Measurements from ENCODE around the gene TRIM66.

Gene TRIM66

GRCh38 chr11:8661001-8661795 lies 21.3 kb downstream of the TRIM66 start:
- DNase-seq (ENCODE audit: low read depth in 1 of 2, low spot score in 1 of 2): no peak

GRCh38 chr11:8658321-8659057 lies 24.0 kb downstream of the TRIM66 start:
- DNase-seq (ENCODE audit: low read depth in 1 of 2, low spot score in 1 of 2): no peak

- DNase-seq (ENCODE audit: low read depth in 1 of 2, low spot score in 1 of 2): no peak
Observed at GRCh38 chr11:8656291-8656690, 26.2 kb downstream of the TRIM66 start.

GRCh38 chr11:8654503-8654902 lies 28.0 kb downstream of the TRIM66 start:
- no peak for DNase-seq (ENCODE audit: low read depth in 1 of 2, low spot score in 1 of 2)

GRCh38 chr11:8652140-8652539 lies 30.3 kb downstream of the TRIM66 start:
- no peak for DNase-seq (ENCODE audit: low read depth in 1 of 2, low spot score in 1 of 2)

GRCh38 chr11:8650401-8650990 lies 32.0 kb downstream of the TRIM66 start:
- no peak for DNase-seq (ENCODE audit: low read depth in 1 of 2, low spot score in 1 of 2)

GRCh38 chr11:8649361-8649760 lies 33.1 kb downstream of the TRIM66 start:
- DNase-seq (ENCODE audit: low read depth in 1 of 2, low spot score in 1 of 2): no peak

GRCh38 chr11:8646873-8647272 lies 35.6 kb downstream of the TRIM66 start:
- no peak for DNase-seq (ENCODE audit: low read depth in 1 of 2, low spot score in 1 of 2)

- DNase-seq (ENCODE audit: low read depth in 1 of 2, low spot score in 1 of 2): no peak
Observed at GRCh38 chr11:8642196-8642841, 40.1 kb downstream of the TRIM66 start.

- no peak for DNase-seq (ENCODE audit: low read depth in 1 of 2, low spot score in 1 of 2)
Observed at GRCh38 chr11:8641332-8641731, 41.1 kb downstream of the TRIM66 start.

GRCh38 chr11:8640267-8640906 lies 42.1 kb downstream of the TRIM66 start:
- DNase-seq (ENCODE audit: low read depth in 1 of 2, low spot score in 1 of 2): no peak

- no peak for DNase-seq (ENCODE audit: low read depth in 1 of 2, low spot score in 1 of 2)
Observed at GRCh38 chr11:8639655-8640054, 42.8 kb downstream of the TRIM66 start.

GRCh38 chr11:8638300-8638699 lies 44.2 kb downstream of the TRIM66 start:
- DNase-seq (ENCODE audit: low read depth in 1 of 2, low spot score in 1 of 2): no peak

- DNase-seq (ENCODE audit: low read depth in 1 of 2, low spot score in 1 of 2): no peak
Observed at GRCh38 chr11:8636127-8636526, 46.3 kb downstream of the TRIM66 start.

GRCh38 chr11:8634498-8634897 lies 48.0 kb downstream of the TRIM66 start:
- no peak for DNase-seq (ENCODE audit: low read depth in 1 of 2, low spot score in 1 of 2)

GRCh38 chr11:8631395-8632118 lies 50.9 kb downstream of the TRIM66 start:
- DNase-seq (ENCODE audit: low read depth in 1 of 2, low spot score in 1 of 2): no peak

- no peak for DNase-seq (ENCODE audit: low read depth in 1 of 2, low spot score in 1 of 2)
Observed at GRCh38 chr11:8624698-8625097, 57.8 kb downstream of the TRIM66 start.

GRCh38 chr11:8621147-8621546 lies 61.3 kb downstream of the TRIM66 start:
- DNase-seq (ENCODE audit: low read depth in 1 of 2, low spot score in 1 of 2): no peak

GRCh38 chr11:8617063-8617462 lies 65.4 kb downstream of the TRIM66 start:
- no peak for DNase-seq (ENCODE audit: low read depth in 1 of 2, low spot score in 1 of 2)

GRCh38 chr11:8615291-8616032 lies 67.0 kb downstream of the TRIM66 start:
- no peak for DNase-seq (ENCODE audit: low read depth in 1 of 2, low spot score in 1 of 2)

Measured in activated T-helper 1 cell treated with anti-CD3 and anti-CD28 coated beads, Interleukin-2, amount 50 U/mL, for 16 hours (primary cell).